Measurements from ENCODE around the gene INAVA. TPM values are rescaled to one million over a fixed set of nuclear protein-coding genes. Genes with fewer than 3 reads are reported as not detected.

The INAVA gene
- total and polyA plus RNA-seq, 2 of the 13 experiments (the other 11 are each of a cell fraction or from before 2014, with no cell fraction given), result 6.0 to 13.5 TPM

GRCh38 chr1:200890818-200891773 is 3.6 kb upstream of the INAVA start (continued):
- TF ChIP-seq AFF4 (CRISPR knock-in tag; IDR thresholded peaks at IDR 0.05) (no peak), ZNF672 (CRISPR knock-in tag; IDR thresholded peaks at IDR 0.05) (no peak), MBD4 (IDR thresholded peaks at IDR 0.05; ENCODE audit: borderline replicate concordance, low read length) (no peak), YEATS4 (CRISPR knock-in tag; IDR thresholded peaks at IDR 0.05; ENCODE audit: borderline replicate concordance) (peak; percentile 77; the same call in 1 of the 2 replicates), BHLHE40 (IDR thresholded peaks at IDR 0.05; ENCODE audit: low read length) (peak; percentile 89), ZNF660 (CRISPR knock-in tag; IDR thresholded peaks at IDR 0.05; ENCODE audit: borderline replicate concordance, low read depth) (no peak), ZNF772 (CRISPR knock-in tag; IDR thresholded peaks at IDR 0.05) (no peak), ZXDC (CRISPR knock-in tag; IDR thresholded peaks at IDR 0.05) (no peak), HDAC2 (CRISPR knock-in tag; IDR thresholded peaks at IDR 0.05) (no peak; the same call in 1 of the 2 replicates), KAT8 (CRISPR knock-in tag; IDR thresholded peaks at IDR 0.05) (peak; percentile 14; the same call in 1 of the 2 replicates), ZNF816 (CRISPR knock-in tag; IDR thresholded peaks at IDR 0.05; ENCODE audit: borderline replicate concordance) (no peak), ETS1 (CRISPR knock-in tag; IDR thresholded peaks at IDR 0.05) (no peak), YEATS2 (CRISPR knock-in tag; IDR thresholded peaks at IDR 0.05; ENCODE audit: borderline replicate concordance) (no peak), EEA1 (CRISPR knock-in tag; IDR thresholded peaks at IDR 0.05; ENCODE audit: borderline replicate concordance) (0 out of 2 replicates have a peak, but pooled peaks have one; percentile 25), ZNF740 (CRISPR knock-in tag; IDR thresholded peaks at IDR 0.05) (peak; percentile 28; the same call in 1 of the 2 replicates), SUZ12 (IDR thresholded peaks at IDR 0.05; ENCODE audit: low read depth, low read length) (no peak)
- TF ChIP-seq, protein P1, sequence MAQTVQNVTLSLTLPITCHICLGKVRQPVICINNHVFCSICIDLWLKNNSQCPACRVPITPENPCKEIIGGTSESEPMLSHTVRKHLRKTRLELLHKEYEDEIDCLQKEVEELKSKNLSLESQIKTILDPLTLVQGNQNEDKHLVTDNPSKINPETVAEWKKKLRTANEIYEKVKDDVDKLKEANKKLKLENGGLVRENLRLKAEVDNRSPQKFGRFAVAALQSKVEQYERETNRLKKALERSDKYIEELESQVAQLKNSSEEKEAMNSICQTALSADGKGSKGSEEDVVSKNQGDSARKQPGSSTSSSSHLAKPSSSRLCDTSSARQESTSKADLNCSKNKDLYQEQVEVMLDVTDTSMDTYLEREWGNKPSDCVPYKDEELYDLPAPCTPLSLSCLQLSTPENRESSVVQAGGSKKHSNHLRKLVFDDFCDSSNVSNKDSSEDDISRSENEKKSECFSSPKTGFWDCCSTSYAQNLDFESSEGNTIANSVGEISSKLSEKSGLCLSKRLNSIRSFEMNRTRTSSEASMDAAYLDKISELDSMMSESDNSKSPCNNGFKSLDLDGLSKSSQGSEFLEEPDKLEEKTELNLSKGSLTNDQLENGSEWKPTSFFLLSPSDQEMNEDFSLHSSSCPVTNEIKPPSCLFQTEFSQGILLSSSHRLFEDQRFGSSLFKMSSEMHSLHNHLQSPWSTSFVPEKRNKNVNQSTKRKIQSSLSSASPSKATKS (CRISPR knock-in tag; IDR thresholded peaks at IDR 0.05), result no peak
- TF ChIP-seq, protein P2, sequence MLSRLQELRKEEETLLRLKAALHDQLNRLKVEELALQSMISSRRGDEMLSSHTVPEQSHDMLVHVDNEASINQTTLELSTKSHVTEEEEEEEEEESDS (CRISPR knock-in tag; IDR thresholded peaks at IDR 0.05; ENCODE audit: borderline replicate concordance), result no peak
